GM19395 (cell line): ENCODE data around the gene CACNG5.

Experiments used
- ATAC-seq: cut with Tn5 transposase; IDR thresholded peaks from one replicate; pipeline ENCODE4 v1.9.1; 2021; ENCODE audit warnings: mild to moderate bottlenecking, moderate library complexity; ENCODE audit not compliant: unreplicated experiment

CACNG5 gene, protein sequence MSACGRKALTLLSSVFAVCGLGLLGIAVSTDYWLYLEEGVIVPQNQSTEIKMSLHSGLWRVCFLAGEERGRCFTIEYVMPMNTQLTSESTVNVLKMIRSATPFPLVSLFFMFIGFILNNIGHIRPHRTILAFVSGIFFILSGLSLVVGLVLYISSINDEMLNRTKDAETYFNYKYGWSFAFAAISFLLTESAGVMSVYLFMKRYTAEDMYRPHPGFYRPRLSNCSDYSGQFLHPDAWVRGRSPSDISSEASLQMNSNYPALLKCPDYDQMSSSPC

DNA sequence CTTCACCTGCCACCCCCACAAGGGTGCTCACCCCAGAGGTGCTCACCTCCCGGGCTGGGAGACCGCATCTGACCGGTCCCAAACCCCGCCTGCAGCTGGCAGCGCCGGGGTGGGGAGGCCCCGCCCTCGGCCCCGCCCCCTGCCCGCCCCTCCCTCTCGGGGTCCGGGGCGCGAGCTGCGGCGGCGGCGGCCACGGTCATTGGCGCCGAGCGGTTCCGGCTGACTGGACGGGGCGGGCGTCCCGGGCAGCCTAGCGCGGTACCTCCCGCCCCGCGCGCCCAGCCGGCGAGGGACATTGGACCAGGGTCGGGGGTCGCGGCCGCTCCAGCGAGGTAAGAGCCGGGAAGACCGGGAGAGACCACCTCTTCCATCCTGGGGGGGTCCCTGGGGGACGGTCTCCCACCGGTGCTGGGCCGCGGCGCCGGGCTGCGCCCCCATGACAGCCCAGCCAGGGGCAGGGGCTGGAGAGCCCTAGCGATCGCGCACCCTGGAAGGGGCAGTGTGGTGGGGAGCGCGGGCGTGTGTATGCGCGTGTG lies at the start of gene CACNG5:
Gene CACNG5 (plus strand): TSS at position 199 of the 536 bp plus-strand sequence. CDS start 42,216 bp downstream, outside the sequence.
- no peak for ATAC-seq

DNA sequence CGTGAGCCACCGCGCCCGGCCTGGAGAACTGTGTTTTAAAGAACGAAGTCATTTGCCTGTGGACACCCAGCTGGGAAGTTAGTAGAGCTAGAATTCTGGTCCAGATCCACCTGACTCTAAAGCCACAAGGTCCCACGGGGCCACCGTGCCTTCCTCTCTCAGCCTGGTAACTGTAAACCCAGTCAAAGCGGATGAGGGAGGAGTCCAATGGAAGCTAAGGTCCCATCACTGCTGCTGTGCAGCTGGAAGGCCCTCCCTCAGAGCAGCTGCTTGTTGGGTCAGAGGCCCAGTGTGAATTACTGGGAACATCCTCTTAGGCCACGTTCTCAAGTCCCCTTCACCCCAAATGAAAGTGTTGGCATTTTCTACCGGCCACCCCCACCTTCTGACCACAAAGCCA lies 48.8 kb upstream of the CACNG5 start:
- ATAC-seq, result no peak

DNA sequence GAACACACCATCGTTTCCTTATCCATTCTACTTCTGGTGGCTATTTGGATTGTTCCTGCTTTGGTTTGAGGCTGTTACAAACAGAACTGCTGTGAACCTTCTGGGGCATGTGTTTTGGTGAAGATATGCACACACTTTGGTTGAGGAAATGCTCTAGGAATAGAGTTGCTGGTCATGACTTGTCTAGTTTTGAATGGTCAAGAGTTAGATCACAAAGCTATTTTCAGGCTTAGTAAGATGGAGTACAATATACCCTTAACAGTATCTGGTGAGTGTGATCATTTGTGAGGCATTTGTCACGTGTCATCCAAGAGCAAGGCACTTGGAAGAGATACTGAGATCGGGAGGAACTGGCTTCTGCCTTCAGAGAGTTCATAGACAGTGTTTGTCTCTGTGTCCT lies 47.0 kb upstream of the CACNG5 start:
- no peak for ATAC-seq

DNA sequence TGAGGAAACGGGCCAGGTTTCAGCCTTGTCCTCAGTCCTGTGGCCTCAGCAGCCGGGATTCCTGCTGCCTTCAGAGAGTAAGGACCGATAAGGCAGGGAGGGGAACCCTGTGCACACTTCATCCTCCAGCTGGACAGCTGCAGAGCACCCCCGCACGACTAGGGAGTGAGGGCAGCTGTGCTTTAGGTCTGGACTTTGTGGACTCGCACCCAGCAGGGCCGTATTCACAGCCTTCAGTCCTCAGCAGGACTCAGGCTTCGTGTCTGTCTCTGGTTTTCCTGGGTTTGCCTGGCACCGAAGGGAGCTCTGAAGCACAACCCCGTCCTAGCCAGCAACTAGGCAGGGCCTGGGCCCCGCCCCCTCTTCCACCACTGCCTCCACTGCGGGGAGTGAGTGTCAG lies 45.8 kb upstream of the CACNG5 start:
- no peak for ATAC-seq

DNA sequence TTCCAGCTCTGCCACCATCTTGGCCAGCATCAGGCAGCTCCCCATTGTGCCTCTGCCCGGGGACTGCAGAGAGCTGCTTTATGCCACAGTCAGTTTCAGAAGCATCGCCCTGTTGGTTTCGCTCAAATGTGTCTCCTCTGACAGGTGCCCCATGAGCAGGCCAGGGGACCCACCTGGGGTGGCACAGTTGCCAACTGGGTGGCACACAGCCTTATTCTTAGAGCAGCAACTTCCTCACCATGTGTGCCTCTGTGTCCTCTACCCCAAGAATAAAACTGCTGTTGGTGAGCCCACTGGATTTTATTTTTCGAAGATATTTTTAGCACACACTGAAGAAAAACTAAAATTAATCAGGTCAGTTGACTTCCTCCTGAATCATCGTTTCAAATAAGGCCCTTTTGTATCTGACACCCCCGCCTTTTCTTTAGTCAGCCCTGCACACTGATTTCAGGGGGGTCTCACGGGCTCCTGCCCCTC lies 44.9 kb upstream of the CACNG5 start:
- ATAC-seq, result no peak

DNA sequence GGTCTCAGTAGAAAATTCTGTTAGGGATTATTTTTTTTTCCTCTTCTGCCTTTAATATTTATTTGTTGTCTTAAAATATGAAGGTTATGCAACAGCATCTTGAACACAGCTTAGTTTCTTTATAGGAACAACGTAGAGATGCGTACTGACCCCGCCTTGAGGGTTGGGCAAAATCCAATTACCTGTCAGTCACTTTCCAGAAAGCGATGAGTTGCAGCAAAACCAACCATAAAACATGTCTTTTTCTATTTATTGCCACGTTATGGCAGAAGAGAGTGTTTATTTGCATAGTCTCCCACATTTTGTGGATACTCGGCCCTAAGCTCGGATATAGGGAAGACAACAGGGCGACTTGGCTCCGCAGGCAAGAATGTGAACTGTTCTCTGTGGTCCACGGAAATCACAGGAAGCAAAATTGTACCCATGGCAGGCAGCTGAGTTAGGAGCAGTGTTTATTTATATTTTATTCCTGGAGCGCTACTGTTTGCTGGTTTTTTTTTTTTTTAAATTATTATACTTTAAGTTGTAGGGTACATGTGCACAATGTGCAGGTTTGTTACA lies 44.3 kb upstream of the CACNG5 start:
- no peak for ATAC-seq

DNA sequence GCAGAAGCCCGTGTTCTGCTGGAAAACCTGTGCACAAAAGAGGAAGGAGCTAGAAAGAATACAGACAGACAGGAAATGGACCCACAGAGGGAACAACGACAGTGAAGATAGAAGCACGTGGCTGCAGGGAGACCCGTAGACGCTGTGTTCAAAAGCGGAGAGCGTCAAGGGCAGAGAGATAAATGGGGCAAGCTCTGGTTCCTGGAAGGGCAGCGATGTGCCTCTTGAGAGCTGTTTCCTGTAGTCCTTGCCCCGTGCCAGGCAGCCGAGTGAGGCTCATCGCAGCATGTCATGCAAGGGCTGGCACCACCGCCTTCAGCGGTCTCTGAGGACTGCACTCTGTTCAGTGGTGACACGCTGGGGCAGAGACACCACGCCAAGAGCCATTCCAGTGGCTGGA lies 43.6 kb upstream of the CACNG5 start:
- no peak for ATAC-seq

DNA sequence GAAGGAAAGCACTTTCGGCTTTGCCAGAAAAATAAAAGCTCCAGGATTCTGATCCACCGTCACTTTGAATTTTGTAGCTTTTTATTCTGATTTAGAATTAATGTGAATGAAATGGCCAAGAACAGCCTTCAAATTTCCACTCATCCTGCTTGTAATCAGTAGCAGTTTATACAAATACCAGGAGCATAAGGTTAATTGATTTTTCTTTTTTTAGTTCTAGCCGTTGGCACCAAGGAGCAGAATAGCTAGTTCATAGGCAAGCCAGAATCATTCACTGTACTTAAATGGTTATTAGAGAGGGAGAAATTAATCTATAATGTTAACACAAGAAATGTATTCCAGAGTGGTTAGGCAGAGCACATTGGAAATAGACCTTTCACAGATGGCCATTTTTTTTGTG lies 41.1 kb upstream of the CACNG5 start:
- no peak for ATAC-seq

DNA sequence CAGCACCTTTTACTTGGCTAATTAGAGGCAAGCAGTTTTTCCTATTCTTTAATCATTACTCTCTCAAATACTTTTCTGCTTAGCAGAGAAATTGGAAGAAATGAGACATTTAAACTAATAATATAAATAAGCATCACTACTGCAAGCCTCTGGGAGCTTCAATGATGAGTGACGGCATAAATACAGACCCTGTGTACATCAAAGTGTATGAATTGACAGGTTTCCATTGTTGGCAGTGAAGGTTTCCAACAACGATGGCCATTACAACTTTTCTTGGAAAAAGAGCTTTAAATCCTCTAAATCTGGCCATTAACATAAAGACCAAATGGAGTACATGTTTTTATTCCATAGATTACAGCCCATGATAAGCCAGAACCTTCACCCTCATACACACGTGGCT lies 39.4 kb upstream of the CACNG5 start:
- no peak for ATAC-seq

DNA sequence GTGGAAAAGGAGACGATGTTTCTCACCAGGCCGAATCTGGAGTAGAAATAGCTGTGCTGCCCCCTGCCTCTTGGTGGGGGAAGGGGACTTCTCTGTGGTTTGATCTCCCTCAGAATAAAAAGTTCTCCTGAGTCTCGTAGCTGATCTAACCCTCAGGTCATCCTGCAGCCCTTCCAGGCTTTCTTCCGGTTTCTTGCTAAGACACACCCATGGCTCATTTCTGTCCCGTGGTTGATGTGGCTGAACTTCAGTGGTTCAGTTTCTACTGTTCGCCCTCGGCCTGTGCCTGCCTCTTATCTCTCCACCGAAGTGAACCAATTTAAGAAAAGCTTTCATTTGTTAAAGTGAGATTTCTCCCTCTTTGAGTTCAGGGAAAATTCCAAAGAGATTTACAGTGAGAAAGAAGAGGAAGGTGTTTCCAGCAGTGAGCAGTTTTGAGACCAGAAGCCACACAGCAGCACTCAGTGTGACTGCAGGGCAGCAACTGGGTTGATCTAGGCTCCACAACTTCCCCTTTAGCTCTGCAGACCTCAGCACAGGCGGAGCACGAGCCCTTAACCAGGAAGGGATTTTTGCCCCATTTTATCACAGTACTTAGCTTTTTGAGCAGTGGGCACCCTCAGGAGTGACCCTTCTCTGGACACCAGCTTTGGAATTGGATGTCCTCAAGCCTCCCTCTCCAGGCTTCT lies 34.9 kb upstream of the CACNG5 start:
- no peak for ATAC-seq

DNA sequence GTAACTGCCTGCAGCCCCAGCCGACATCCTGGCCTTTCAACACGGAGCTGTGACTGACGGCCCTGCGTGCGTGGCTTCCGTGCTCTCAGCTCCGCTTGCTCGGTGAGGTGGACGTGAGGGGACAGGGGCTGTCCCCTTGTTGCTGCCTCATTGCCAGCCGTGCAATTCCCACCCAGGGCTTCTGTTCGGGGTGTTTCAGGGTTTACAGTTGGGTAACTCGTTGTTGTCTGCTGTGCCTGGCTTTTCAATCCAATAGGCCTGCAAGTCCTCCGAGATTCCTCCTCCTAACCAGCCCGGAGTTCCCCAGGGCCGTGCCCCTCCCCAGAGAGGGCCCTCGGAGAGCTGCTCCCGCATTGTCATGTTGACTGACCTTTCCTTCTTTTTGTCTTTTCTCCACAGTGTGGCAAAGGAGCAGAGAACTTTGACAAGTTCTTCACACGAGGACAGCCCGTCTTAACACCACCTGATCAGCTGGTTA lies 31.4 kb upstream of the CACNG5 start:
- no peak for ATAC-seq

DNA sequence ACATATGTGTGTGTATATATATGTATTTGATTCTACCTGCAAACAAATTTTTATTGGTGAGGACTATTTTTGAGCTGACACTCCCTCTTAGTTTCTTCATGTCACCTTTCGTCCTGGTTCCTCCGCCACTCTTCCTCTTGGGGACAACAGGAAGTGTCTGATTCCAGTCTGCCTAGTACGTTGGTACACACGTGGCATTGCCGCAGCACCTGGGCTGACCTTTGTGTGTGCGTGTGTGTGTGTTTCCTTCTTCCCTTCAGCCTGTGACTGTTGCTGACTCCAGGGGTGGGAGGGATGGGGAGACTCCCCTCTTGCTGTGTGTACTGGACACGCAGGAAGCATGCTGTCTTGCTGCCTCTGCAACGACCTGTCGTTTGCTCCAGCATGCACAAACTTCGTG lies 29.4 kb upstream of the CACNG5 start:
- no peak for ATAC-seq

DNA sequence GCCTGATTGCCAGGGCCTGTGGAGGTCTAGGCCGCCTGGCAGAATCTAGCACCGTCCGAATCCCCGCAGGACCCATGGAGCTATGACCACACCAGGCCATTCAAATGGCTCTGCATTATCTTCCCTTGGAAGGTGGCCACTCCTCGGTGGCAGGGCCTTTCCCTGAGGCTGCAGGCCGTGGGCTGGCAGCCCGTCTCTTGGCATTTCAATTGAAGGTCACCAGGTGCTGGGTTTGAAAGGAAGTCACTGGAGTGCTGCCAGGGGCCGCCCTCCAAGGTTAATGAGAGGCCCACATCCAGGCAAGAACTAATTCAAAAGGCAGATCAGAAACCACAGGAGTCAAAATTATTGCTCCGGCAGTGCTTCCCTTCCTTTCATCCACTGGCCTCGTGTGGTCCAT lies 27.7 kb upstream of the CACNG5 start:
- ATAC-seq, result no peak

DNA sequence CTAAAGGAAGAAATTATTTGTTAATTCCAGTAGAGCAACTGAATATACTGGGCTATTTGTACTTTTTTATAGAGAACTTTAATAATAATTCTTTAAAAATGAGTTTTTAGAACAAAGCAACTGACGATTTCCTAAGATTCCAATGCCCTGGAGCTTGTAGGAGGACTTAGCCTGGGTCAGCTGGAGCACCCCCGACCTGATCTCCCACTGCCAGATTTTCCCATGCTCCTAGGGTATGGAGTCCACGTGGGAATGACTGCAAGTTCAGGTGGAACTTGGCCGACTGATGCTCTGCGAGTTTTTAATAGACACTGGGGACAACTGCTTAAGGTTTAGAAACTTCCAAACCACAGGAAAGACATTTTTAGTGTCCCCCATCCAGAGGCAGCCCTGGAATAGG lies 25.5 kb upstream of the CACNG5 start:
- ATAC-seq, result no peak

DNA sequence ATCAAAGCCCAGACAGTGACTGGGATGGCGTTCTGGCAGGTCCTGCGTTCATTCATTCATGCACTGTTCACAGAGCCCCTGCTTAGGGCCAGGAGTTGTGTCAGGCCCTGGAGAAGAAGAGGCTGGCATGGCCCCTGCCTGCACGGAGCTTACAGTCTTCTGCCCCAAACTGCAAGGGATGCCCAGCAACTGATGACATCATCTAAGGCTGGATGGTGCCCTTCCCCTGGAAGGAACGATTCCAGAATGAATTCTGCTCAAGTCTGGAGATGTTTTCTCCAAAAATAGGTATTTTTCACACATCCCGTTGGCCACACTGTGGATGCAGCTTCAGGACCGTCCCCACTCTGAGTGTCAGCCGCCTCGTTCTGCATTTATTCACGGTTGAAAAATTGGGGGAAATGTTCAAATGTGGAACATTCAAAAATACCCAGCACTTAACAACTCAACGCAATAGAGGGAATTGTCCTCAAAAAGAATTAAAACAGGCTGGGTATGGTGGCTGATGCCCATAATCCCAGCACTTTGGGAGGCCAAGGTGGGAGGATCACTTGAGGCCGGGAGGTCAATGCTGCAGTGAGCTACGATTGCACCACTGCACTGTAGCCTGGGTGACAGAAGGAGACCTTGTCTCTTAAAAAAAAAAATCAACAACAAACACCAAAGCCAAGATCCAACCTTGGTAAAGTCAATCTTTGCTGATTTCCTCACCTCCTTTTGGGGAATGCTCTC lies 23.8 kb upstream of the CACNG5 start:
- ATAC-seq, result no peak

DNA sequence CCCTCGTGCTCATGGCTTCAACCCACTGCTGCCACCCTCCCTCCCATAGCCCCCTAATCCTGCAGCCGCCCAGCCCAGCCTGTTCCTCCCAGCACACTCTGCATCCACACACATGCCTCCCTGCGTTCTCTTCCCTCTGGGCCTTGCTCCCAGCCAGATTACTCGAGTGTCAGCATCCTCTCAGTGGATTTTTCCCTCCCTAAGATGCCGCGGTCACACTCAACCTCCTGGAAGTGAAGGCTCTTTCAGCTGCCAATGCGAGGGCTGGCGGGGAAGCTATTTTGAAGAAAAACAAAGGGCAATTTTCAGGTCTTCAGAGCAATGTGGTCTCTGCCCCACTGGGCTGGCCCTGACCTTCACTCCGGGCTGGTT lies 23.2 kb upstream of the CACNG5 start:
- no peak for ATAC-seq

DNA sequence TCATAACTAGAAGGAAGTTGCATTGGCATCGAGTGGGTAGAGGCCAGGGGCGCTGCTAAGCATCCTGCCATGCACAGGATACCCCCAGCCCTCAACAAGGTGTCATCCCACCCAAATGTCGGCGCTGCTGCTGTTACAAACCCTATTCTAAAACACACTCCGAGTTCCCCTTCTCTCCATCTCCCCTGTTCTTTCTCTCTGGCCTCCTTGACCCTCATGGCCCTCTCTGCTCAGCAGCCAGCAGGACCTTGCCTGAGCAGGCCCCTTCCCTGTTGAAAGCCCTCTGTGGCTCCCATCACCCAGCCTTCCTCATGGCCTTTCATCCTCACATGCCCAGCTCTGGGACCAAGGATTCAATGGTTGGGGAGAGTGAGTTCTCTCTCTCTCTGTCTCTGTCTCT lies 22.3 kb upstream of the CACNG5 start:
- ATAC-seq, result no peak

DNA sequence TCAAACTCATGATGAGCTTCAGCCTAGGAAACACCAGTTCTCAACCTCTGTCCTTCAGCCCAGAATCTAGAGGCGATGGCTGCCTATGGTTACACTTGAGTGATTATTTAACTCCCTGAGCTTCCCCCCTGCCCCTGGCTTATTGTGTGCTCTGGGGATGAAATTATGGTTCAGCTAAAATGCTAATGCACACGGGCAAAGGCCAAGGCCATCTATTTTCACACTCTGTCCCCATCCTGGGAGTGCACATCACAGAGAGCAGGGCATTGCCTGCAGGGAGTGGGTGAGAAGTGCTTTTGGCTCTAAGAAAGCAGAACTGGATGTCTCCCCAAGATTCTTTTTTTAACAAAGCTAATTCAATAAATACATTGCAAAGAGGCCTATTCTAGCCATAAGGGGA lies 21.6 kb upstream of the CACNG5 start:
- no peak for ATAC-seq

DNA sequence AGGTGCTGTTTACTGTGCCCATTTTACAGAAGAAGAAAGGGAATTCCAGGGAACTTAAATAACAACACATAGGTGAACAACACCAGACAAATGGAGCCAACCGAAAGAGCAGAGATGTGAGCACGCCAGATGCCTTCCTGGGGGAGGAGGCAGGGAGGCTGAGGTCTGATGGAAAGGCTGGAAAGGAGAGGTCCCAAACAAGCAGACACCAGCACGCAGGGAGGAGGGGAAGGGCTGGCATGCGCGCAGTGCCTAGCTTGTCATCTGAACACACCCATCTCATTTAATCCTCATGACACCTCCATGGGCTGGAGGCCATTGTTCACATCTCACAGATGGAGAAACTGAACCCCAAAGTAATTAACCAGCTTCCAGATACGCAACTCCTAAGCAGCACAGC lies 20.9 kb upstream of the CACNG5 start:
- no peak for ATAC-seq

DNA sequence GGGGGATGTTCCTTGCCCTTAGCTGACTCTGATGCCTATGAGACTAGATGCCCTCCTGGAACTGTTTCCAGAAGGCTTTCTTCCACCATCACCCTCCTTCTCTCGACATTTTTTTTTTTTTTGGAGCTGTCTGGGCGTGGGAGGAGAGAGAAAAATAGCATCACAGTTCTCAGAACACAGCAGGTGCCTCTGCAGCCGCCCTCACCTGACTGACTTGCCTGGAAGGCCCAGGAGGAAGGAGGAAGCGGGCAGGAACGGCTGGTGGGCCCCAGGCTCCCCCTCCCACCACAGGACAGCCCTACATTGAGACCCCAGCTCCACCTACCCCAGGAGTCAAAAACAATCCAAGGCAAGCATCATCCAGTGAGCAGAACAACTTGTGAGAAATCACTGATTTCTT lies 20.3 kb upstream of the CACNG5 start:
- no peak for ATAC-seq

DNA sequence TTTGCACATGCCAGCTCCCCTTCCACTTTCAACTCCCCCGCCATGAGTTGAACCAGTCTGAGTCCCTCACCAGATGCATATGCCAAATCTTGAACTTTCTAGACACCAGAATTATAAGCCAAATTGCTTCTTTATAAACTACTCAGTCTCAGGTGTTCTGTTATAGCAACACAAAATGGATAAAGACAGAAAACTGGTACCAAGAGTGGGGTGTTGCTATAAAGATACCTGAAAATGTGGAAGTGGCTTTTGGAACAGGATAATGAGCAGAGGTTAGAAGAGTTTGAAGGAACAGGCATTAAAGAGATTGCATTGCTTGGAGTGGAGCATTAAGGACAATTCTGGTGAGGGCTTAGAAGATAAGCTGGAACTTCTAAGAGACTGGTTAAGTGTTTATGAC lies 17.2 kb upstream of the CACNG5 start:
- ATAC-seq, result no peak
